Astrocyte (in vitro differentiated cells and primary cell): Measurements from ENCODE around the gene GPM6B.

Experiments
- CTCF ChIP-seq: IDR thresholded peaks from 2 replicates; pipeline ENCODE4 v1.5.1; 2011; ENCODE audit warnings: low read depth, mild to moderate bottlenecking, inconsistent platforms, low read length, moderate library complexity; ENCODE audit not compliant: insufficient read depth
- EZH2 ChIP-seq: IDR thresholded peaks from 2 replicates; pipeline ENCODE4 v1.6.1; 2012; ENCODE audit warnings: mild to moderate bottlenecking, low read length, inconsistent platforms; ENCODE audit not compliant: insufficient read depth

GRCh38 chrX:13756381-13756780, 60.5 kb downstream of the GPM6B start:
- TF ChIP-seq CTCF (no peak), EZH2 (no peak)
